Hepatocyte (in vitro differentiated cells): ENCODE data around the gene TEDDM1. TPM values are rescaled to one million over a fixed set of nuclear protein-coding genes. Genes with fewer than 3 reads are reported as not detected.
A peak's percentile ranks its signal among the peaks of the same experiment; 100 is the strongest.

Experiments used
- DNase-seq: peaks from one replicate; pipeline ENCODE4 v3.0.0-alpha.2; 2016; ENCODE audit warnings: low spot score
- H2AFZ ChIP-seq: fragments of 200-600 bp; sonication (generic); 2 replicates; pipeline ENCODE4 v1.6.0; 2016; ENCODE audit warnings: antibody characterized with exemption, mild to moderate bottlenecking
- H3K27ac ChIP-seq: fragments of 200-600 bp; sonication (generic); 2 replicates; pipeline ENCODE4 v1.5.1; 2016; ENCODE audit warnings: mild to moderate bottlenecking
- H3K27me3 ChIP-seq: fragments of 200-600 bp; sonication (generic); 2 replicates; pipeline ENCODE4 v1.6.1; 2016
- H3K36me3 ChIP-seq: fragments of 200-600 bp; sonication (generic); replicated peaks from 2 replicates; pipeline ENCODE4 v1.5.1; 2016; ENCODE audit warnings: low read depth; ENCODE audit not compliant: insufficient read depth
- H3K4me1 ChIP-seq: fragments of 200-600 bp; sonication (generic); 2 replicates; pipeline ENCODE4 v1.5.1; 2016; ENCODE audit warnings: mild to moderate bottlenecking, moderate library complexity; ENCODE audit not compliant: insufficient read depth
- H3K4me2 ChIP-seq: fragments of 200-600 bp; sonication (generic); 2 replicates; pipeline ENCODE4 v1.6.0; 2016
- H3K4me3 ChIP-seq: fragments of 200-600 bp; sonication (generic); 2 replicates; pipeline ENCODE4 v1.5.1; 2016; ENCODE audit warnings: mild to moderate bottlenecking
- H3K79me2 ChIP-seq: fragments of 200-600 bp; sonication (generic); 2 replicates; pipeline ENCODE4 v1.6.0; 2017; ENCODE audit warnings: mild to moderate bottlenecking
- H3K9me2 ChIP-seq: fragments of 200-600 bp; sonication (generic); replicated peaks from 2 replicates; pipeline ENCODE4 v1.6.0; 2017; ENCODE audit warnings: mild to moderate bottlenecking; ENCODE audit not compliant: insufficient read depth
- H3K9me3 ChIP-seq: fragments of 200-600 bp; sonication (generic); 2 replicates; pipeline ENCODE4 v1.5.1; 2016; ENCODE audit warnings: low read depth, mild to moderate bottlenecking
- H4K20me1 ChIP-seq: fragments of 200-600 bp; sonication (generic); 2 replicates; pipeline ENCODE4 v1.6.0; 2016; ENCODE audit warnings: mild to moderate bottlenecking; ENCODE audit not compliant: insufficient read depth, poor library complexity, severe bottlenecking
- EZH2 ChIP-seq: fragments of 200-600 bp; sonication (generic); IDR thresholded peaks from 2 replicates; pipeline ENCODE4 v1.6.1; 2016; ENCODE audit warnings: antibody characterized with exemption, mild to moderate bottlenecking, borderline replicate concordance
- EZH2phosphoT487 ChIP-seq: fragments of 200-600 bp; sonication (generic); IDR thresholded peaks from one replicate; pipeline ENCODE4 v1.6.1; 2018; ENCODE audit warnings: antibody characterized with exemption, mild to moderate bottlenecking, low read depth, moderate library complexity; ENCODE audit not compliant: unreplicated experiment, severe bottlenecking
- WGBS: methylation state at CpG from one replicate; pipeline ENCODE4 v1.1.6; 2016; ENCODE audit warnings: low lambda C conversion rate; ENCODE audit errors: missing lambda C conversion rate; 5-methylcytosine and 5-hydroxymethylcytosine counted together
- polyA plus RNA-seq: library from polyadenylated mRNA; unstranded; fragments of >200 nt; fragmentation: Nextera tagmentation; extraction: Ambion mirVana; gene quantifications from 2 replicates; pipeline ENCODE4 v1.2.1, GENCODE V29; 2016
- total RNA-seq: library from RNA; depleted of rRNA; stranded (reverse); fragments of >200 nt; gene quantifications from 2 replicates; pipeline ENCODE4 v1.2.3, GENCODE V29; 2014
- TF ChIP-seq, protein P1 (sequence below): fragments of 200-600 bp; sonication (generic); IDR thresholded peaks from 2 replicates; pipeline ENCODE4 v1.5.1; 2016; ENCODE audit warnings: antibody characterized with exemption, mild to moderate bottlenecking; ENCODE audit not compliant: poor library complexity

The TEDDM1 gene
- total and polyA plus RNA-seq, 2 experiments from 2014 or later = not detected

DNA sequence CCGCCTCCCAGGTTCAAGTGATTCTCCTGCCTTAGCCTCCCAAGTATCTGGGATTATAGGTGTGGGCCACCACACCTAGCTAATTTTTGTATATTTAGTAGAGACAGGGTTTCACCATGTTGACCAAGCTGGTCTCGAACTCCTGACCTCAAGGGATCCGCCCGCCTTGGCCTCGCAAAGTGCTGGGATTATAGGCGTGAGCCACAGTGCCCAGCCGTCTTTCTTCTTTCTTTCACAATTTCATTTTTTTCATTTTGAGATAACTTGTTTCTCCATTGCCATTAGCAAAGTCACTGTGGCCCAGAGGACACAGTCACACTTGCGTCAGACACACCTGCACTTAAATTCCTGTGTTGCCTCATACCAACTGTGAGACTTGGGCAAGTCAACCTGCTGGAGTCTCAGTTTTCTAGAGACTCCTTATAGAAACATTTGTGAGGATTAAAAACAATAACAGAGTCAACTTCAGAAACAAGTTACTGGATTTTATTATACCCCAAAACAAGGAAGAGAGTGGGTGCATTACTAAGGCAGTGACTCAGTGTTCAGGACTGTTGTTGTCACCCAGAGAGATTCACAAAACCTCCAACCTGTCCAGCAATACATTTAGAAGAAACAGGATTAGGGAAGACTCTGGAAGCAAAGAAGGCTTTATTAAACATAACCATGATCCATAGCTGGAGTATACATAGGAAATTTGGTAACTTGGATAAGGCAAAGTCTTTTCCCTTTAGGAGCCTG, 2.6 kb downstream of the TEDDM1 start:
- peak overlapping the region; percentile 41 for H3K27ac ChIP-seq
- H4K20me1 ChIP-seq = no peaks in the 10 kb centered on the region
- H3K4me3 ChIP-seq = no peak overlapping the region
- H3K9me2 ChIP-seq = no peaks in the 10 kb centered on the region
- H3K79me2 ChIP-seq = peaks cover 2% of the 10 kb centered on the region
- peak overlapping the region; percentile 27 for H3K4me2 ChIP-seq
- no peaks in the 10 kb centered on the region for H3K9me3 ChIP-seq
- no peak for TF ChIP-seq EZH2phosphoT487
- TF ChIP-seq, protein P1, sequence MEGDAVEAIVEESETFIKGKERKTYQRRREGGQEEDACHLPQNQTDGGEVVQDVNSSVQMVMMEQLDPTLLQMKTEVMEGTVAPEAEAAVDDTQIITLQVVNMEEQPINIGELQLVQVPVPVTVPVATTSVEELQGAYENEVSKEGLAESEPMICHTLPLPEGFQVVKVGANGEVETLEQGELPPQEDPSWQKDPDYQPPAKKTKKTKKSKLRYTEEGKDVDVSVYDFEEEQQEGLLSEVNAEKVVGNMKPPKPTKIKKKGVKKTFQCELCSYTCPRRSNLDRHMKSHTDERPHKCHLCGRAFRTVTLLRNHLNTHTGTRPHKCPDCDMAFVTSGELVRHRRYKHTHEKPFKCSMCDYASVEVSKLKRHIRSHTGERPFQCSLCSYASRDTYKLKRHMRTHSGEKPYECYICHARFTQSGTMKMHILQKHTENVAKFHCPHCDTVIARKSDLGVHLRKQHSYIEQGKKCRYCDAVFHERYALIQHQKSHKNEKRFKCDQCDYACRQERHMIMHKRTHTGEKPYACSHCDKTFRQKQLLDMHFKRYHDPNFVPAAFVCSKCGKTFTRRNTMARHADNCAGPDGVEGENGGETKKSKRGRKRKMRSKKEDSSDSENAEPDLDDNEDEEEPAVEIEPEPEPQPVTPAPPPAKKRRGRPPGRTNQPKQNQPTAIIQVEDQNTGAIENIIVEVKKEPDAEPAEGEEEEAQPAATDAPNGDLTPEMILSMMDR = no peak
- TF ChIP-seq EZH2 = no peak
- H2AFZ ChIP-seq = no peak overlapping the region
- whole genome bisulfite sequencing = 86% methylated on average over 8 of the region's 8 CpGs
- H3K27me3 ChIP-seq = no peaks in the 10 kb centered on the region
- H3K36me3 ChIP-seq = no peaks in the 10 kb centered on the region
- peaks cover 12% of the 10 kb centered on the region for H3K4me1 ChIP-seq
- DNase-seq = peak; percentile 33

DNA sequence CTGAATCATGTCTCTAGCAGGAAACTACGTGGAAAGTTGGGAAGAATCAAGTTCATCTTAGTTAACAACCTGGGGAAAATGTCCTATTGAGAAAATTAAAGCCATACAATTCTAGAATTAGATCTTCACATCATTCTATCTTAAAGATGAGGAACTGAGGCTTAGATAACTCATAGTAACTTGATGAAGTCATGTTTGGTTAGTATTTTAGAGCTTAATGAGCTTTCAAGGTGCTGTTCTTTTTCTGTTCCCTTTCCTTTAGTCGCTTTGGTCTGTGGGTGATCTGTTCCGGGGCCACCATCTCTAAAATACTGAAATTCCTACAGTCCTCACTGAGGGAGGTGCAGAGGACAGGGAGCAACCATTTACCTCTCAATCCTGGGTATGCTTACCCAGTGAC, 4.6 kb downstream of the TEDDM1 start:
- H3K27me3 ChIP-seq = no peaks in the 10 kb centered on the region
- peaks cover 18% of the 10 kb centered on the region for H3K4me1 ChIP-seq
- peaks cover 17% of the 10 kb centered on the region for H3K79me2 ChIP-seq
- H2AFZ ChIP-seq = no peak overlapping the region
- no peak overlapping the region for H3K4me2 ChIP-seq
- H3K9me3 ChIP-seq = no peaks in the 10 kb centered on the region
- DNase-seq = no peak
- H3K36me3 ChIP-seq = no peaks in the 10 kb centered on the region
- no peak overlapping the region for H3K4me3 ChIP-seq
- H4K20me1 ChIP-seq = peaks cover 4% of the 10 kb centered on the region
- 88% methylated on average over 3 of the region's 3 CpGs for WGBS
- TF ChIP-seq, protein P1 = no peak
- no peak for TF ChIP-seq EZH2phosphoT487
- TF ChIP-seq EZH2 = no peak
- no peaks in the 10 kb centered on the region for H3K9me2 ChIP-seq
- no peak overlapping the region for H3K27ac ChIP-seq

DNA sequence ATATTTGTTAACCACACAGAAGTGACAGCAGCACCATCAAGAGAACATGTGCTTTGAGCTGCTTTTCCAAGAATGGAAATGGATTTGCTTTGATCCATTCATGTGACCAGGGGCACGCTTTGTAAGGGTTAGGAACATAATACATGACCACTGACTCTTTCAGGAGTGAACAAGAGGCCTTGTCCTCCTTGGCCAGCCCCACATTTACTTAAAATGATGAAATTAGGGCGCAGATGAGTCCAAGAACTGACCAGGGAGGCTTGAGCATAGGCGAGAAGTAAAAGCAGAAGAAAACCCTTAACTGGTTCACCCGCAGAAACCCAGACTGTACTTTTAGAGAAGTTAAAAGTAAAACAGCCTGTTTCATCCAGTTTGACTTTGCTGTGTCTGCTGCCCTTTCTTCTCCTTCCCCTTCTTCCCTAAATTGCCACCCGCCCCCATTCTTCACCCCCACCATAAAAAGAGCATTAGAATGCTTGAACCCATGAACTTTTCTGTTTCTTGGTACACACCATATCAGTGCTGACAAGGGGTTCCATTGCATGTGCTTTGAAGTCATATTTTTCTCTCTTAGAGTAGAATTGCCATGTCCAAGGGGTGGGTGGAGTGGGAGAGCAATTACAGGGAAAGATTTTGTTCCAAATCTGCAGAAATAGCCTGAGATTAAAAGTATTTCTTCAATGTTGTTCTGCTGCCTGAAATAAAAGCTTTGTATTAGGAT, 6.3 kb downstream of the TEDDM1 start:
- no peak overlapping the region for H3K27ac ChIP-seq
- H3K36me3 ChIP-seq = no peaks in the 10 kb centered on the region
- no peak overlapping the region for H3K4me3 ChIP-seq
- DNase-seq = no peak
- H3K27me3 ChIP-seq = no peaks in the 10 kb centered on the region
- H3K9me3 ChIP-seq = no peaks in the 10 kb centered on the region
- WGBS = 54% methylated on average over 5 of the region's 5 CpGs
- peaks cover 18% of the 10 kb centered on the region for H3K4me1 ChIP-seq
- no peak overlapping the region for H2AFZ ChIP-seq
- TF ChIP-seq EZH2 = no peak
- TF ChIP-seq EZH2phosphoT487 = no peak
- TF ChIP-seq, protein P1 = no peak
- H3K9me2 ChIP-seq = no peaks in the 10 kb centered on the region
- H3K79me2 ChIP-seq = peaks cover 33% of the 10 kb centered on the region
- peaks cover 21% of the 10 kb centered on the region for H4K20me1 ChIP-seq
- H3K4me2 ChIP-seq = no peak overlapping the region
